Measurements from ENCODE around the gene FLII.
"Not testable (repeated sequence)": the region's sequence is repeated elsewhere in the genome, so short reads cannot be mapped to it uniquely, and the experiment has no call there.

FLII gene

GRCh38 chr17:18238299-18238698 lies 20.2 kb downstream of the FLII start:
- no peak for DNase-seq

GRCh38 chr17:18237461-18237860 lies 21.1 kb downstream of the FLII start:
- DNase-seq = no peak

GRCh38 chr17:18236494-18236893 lies 22.0 kb downstream of the FLII start:
- DNase-seq = no peak

GRCh38 chr17:18235743-18236256 lies 22.7 kb downstream of the FLII start:
- peak; percentile 33 for DNase-seq

- no peak for DNase-seq
Measured at GRCh38 chr17:18234853-18235380, 23.6 kb downstream of the FLII start.

- no peak for DNase-seq
Measured at GRCh38 chr17:18233803-18234518, 24.6 kb downstream of the FLII start.

- no peak for DNase-seq
Measured at GRCh38 chr17:18231164-18231563, 27.4 kb downstream of the FLII start.

- DNase-seq = no peak
Measured at GRCh38 chr17:18230288-18231141, 28.0 kb downstream of the FLII start.

GRCh38 chr17:18229771-18230170 lies 28.8 kb downstream of the FLII start:
- no peak for DNase-seq

GRCh38 chr17:18229254-18229653 lies 29.3 kb downstream of the FLII start:
- no peak for DNase-seq

GRCh38 chr17:18228176-18228682 lies 30.3 kb downstream of the FLII start:
- no peak for DNase-seq

- no peak for DNase-seq
Measured at GRCh38 chr17:18227635-18228034, 30.9 kb downstream of the FLII start.

GRCh38 chr17:18226284-18226945 lies 32.1 kb downstream of the FLII start:
- no peak for DNase-seq

GRCh38 chr17:18225642-18226283 lies 32.8 kb downstream of the FLII start:
- no peak for DNase-seq

- peak; percentile 97 for DNase-seq
Measured at GRCh38 chr17:18225121-18225641, 33.4 kb downstream of the FLII start, which contains the start of gene LLGL1. TSS of gene LLGL1 (plus strand) at chr17:18225635. CDS start at chr17:18225683, 48 bp downstream.

GRCh38 chr17:18224387-18225120 lies 34.0 kb downstream of the FLII start:
- peak; percentile 59 for DNase-seq

GRCh38 chr17:18224053-18224386 lies 34.5 kb downstream of the FLII start:
- DNase-seq = no peak

GRCh38 chr17:18218756-18219415 lies 39.7 kb downstream of the FLII start:
- no peak for DNase-seq

GRCh38 chr17:18217412-18218015 lies 41.0 kb downstream of the FLII start:
- peak; percentile 51 for DNase-seq

GRCh38 chr17:18216906-18217305 lies 41.6 kb downstream of the FLII start:
- not testable (repeated sequence) for DNase-seq
